IMR-90 (cell line): Measurements from ENCODE around the gene TMEM135. TPM values are rescaled to one million over a fixed set of nuclear protein-coding genes. Genes with fewer than 3 reads are reported as not detected.

Source experiments
- ATAC-seq: fragments of 200-7000 bp; cut with Tn5 transposase; 2 replicates; pipeline ENCODE4 v1.9.1; 2020; ENCODE audit warnings: low read depth, mild to moderate bottlenecking, moderate library complexity
- BruUV-seq: library from RNA; stranded (reverse); fragments of 400-500 nt; replicated peaks from 2 replicates; lab custom pipeline; 2021; lab: Mats Ljungman, UMichigan
- CTCF ChIA-PET: fragments of 300-600 bp; formaldehyde crosslinking; extraction: SDS; loops from one replicate; lab custom pipeline; 2021; ENCODE audit warnings: antibody characterized with exemption; lab: Yijun Ruan, JAX
- POLR2A ChIA-PET: fragments of 300-600 bp; sonication (Branson Sonifier 250); formaldehyde crosslinking; loops from one replicate; lab custom pipeline; 2022; ENCODE audit warnings: antibody characterized with exemption; ENCODE audit not compliant: unreplicated experiment; lab: Charles Lee
- DNase-seq: peaks from one replicate; pipeline ENCODE4 v3.0.0; 2013
- H2AFZ ChIP-seq: replicated peaks from 2 replicates; pipeline ENCODE3; 2013; ENCODE audit warnings: low read length, mild to moderate bottlenecking; ENCODE audit not compliant: poor library complexity
- H2AK5ac ChIP-seq: 2 replicates; pipeline ENCODE4 v1.6.1; 2013; ENCODE audit warnings: low read depth, low read length, inconsistent platforms
- H2AK9ac ChIP-seq: replicated peaks from 2 replicates; pipeline ENCODE3; 2013; ENCODE audit warnings: mild to moderate bottlenecking, low read depth, low read length, moderate library complexity; ENCODE audit not compliant: poor library complexity
- H2BK120ac ChIP-seq: 2 replicates; pipeline ENCODE4 v1.6.1; 2013; ENCODE audit warnings: low read depth, low read length, inconsistent platforms
- H2BK15ac ChIP-seq: 3 replicates; pipeline ENCODE4 v1.6.1; 2013; ENCODE audit warnings: low read depth, low read length, inconsistent platforms
- H2BK20ac ChIP-seq: 2 replicates; pipeline ENCODE4 v1.6.1; 2013; ENCODE audit warnings: low read depth, mild to moderate bottlenecking, inconsistent platforms, low read length, moderate library complexity
- H2BK5ac ChIP-seq: 2 replicates; pipeline ENCODE4 v1.6.1; 2013; ENCODE audit warnings: mild to moderate bottlenecking, low read depth, low read length, inconsistent platforms; ENCODE audit not compliant: poor library complexity, severe bottlenecking
- H3K14ac ChIP-seq: replicated peaks from 2 replicates; pipeline ENCODE4 v1.6.1; 2013; ENCODE audit warnings: low read depth, low read length, inconsistent platforms
- H3K18ac ChIP-seq: 2 replicates; pipeline ENCODE4 v1.6.1; 2013; ENCODE audit warnings: low read depth, low read length, control low read depth
- H3K23ac ChIP-seq: 2 replicates; pipeline ENCODE4 v1.6.1; 2013; ENCODE audit warnings: low read depth, low read length, inconsistent platforms
- H3K27ac ChIP-seq: 2 replicates; pipeline ENCODE4 v1.5.1; 2013; ENCODE audit warnings: mild to moderate bottlenecking, control low read depth, low read length; ENCODE audit not compliant: insufficient read depth
- H3K27me3 ChIP-seq: 2 replicates; pipeline ENCODE4 v1.6.1; 2013; ENCODE audit warnings: low read length; ENCODE audit not compliant: control insufficient read depth, insufficient read depth
- H3K36me3 ChIP-seq: 2 replicates; pipeline ENCODE4 v1.6.1; 2013; ENCODE audit warnings: low read length, mixed read lengths; ENCODE audit not compliant: control insufficient read depth, insufficient read depth
- H3K4ac ChIP-seq: 2 replicates; pipeline ENCODE4 v1.6.1; 2013; ENCODE audit warnings: low read depth, low read length, inconsistent platforms
- H3K4me1 ChIP-seq: 2 replicates; pipeline ENCODE4 v1.6.1; 2013; ENCODE audit warnings: low read length, mixed read lengths; ENCODE audit not compliant: control insufficient read depth, insufficient read depth
- H3K4me2 ChIP-seq: 2 replicates; pipeline ENCODE4 v1.6.1; 2013; ENCODE audit warnings: low read depth, mild to moderate bottlenecking, control low read depth, low read length, moderate library complexity
- H3K4me3 ChIP-seq: 2 replicates; pipeline ENCODE4 v1.5.1; 2013; ENCODE audit warnings: low read depth, mild to moderate bottlenecking, control low read depth, low read length, moderate library complexity; ENCODE audit not compliant: insufficient read depth
- H3K56ac ChIP-seq: 2 replicates; pipeline ENCODE4 v1.6.1; 2013; ENCODE audit warnings: low read length, inconsistent platforms; ENCODE audit not compliant: insufficient read depth; ENCODE audit errors: extremely low read depth
- H3K79me1 ChIP-seq, 2 experiments: 2 replicates each; pipeline ENCODE4 v1.6.1; 2013; ENCODE audit warnings: low read length in 2 of 2, inconsistent platforms in 1 of 2, low read depth in 1 of 2
- H3K9ac ChIP-seq: 2 replicates; pipeline ENCODE4 v1.6.1; 2013; ENCODE audit warnings: low read depth, low read length, control low read depth
- H3K9me1 ChIP-seq: 2 replicates; pipeline ENCODE4 v1.6.1; 2013; ENCODE audit warnings: low read length, inconsistent platforms; ENCODE audit not compliant: insufficient read depth
- H3K9me3 ChIP-seq: 2 replicates; pipeline ENCODE4 v1.6.1; 2013; ENCODE audit warnings: low read length; ENCODE audit not compliant: control insufficient read depth, insufficient read depth
- H4K20me1 ChIP-seq: 2 replicates; pipeline ENCODE4 v1.6.1; 2013; ENCODE audit warnings: low read length, inconsistent platforms; ENCODE audit not compliant: insufficient read depth
- H4K5ac ChIP-seq: 2 replicates; pipeline ENCODE4 v1.6.1; 2013; ENCODE audit warnings: mild to moderate bottlenecking, low read depth, low read length, control low read depth
- H4K8ac ChIP-seq, 2 experiments: 2 replicates each; pipeline ENCODE4 v1.6.1; 2013; ENCODE audit warnings: low read depth in 2 of 2, low read length in 2 of 2, control low read depth in 1 of 2, inconsistent platforms in 1 of 2
- H4K91ac ChIP-seq: 2 replicates; pipeline ENCODE4 v1.6.1; 2013; ENCODE audit warnings: low read depth, low read length, inconsistent platforms; ENCODE audit not compliant: insufficient read depth
- FOS ChIP-seq: fragments of 150-350 bp; IDR thresholded peaks from 2 replicates; pipeline ENCODE4 v1.6.1; 2016; ENCODE audit warnings: low read depth, low read length
- MAZ ChIP-seq: IDR thresholded peaks from 2 replicates; pipeline ENCODE4 v1.6.1; 2012; ENCODE audit warnings: low read depth, mild to moderate bottlenecking, low read length, improper control_type of control experiment, moderate library complexity, borderline replicate concordance
- POLR2A ChIP-seq: IDR thresholded peaks from 2 replicates; pipeline ENCODE4 v1.6.1; 2012; ENCODE audit warnings: mild to moderate bottlenecking, low read depth, low read length
- WGBS, 2 experiments: methylation state at CpG; one replicate each; pipeline versions ENCODE4 v1.1.5 to v1.1.7; 2013; ENCODE audit warnings: missing lambda C conversion rate in 2 of 2; ENCODE audit not compliant: insufficient read length in 1 of 2; ENCODE audit errors: extremely low coverage in 2 of 2; 5-methylcytosine and 5-hydroxymethylcytosine counted together
- dilution Hi-C: fragments of 300-500 bp; cut with HindIII; formaldehyde crosslinking; loops from one replicate; pipeline ENCODE4 v1.14.3; 2018; ENCODE audit warnings: low sequenced_read_pairs; ENCODE audit not compliant: unreplicated experiment
- in situ Hi-C: fragments of 300-500 bp; cut with MboI; formaldehyde crosslinking; loops from 3 replicates; pipeline ENCODE4 v1.14.3; 2019; ENCODE audit warnings: low sequenced_read_pairs, inconsistent platforms, mixed read lengths
- intact Hi-C: fragments of 100-400 bp; cut with micrococcal nuclease; formaldehyde crosslinking; loops from 2 replicates; pipeline ENCODE4 v1.10.0; 2022
- polyA plus RNA-seq, 3 experiments: library from polyadenylated mRNA; depleted of rRNA; stranded (reverse); fragments of >200 nt; gene quantifications; 2 replicates each; pipeline ENCODE4 v1.2.3, GENCODE V29; 2012; ENCODE audit warnings: low replicate concordance in 1 of 3
- total RNA-seq: library from RNA; depleted of rRNA; stranded (reverse); fragments of >200 nt; gene quantifications from 2 replicates; pipeline ENCODE4 v1.2.3, GENCODE V29; 2012

The TMEM135 gene
- total and polyA plus RNA-seq, 2 of the 4 experiments (the other 2 are of a cell fraction) = 3.9 to 5.9 TPM

DNA sequence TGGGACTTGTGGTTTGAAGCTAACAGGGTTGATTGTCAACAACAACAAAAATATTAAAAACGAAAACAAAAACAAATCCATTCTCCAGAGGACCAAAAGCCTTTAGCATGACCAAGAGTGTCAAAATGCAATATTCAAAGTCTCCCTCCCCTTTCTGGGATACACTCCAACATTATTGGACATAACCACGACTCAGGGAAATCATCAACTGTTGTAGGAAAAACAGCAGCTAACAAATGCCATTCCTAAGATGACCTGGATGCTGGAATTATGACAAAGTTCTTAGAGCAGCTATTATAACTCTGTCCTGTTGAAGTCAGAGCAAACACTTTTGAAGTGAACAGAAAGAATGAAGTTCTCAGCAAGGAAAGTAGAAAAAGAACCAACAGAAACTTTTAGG, 143.0 kb downstream of the TMEM135 start:
- ATAC-seq (peak; percentile 72), DNase-seq (peak; percentile 65)
- H3K18ac ChIP-seq = no peak overlapping the region
- no peak overlapping the region for H2BK5ac ChIP-seq
- dilution Hi-C loops = no loop called here
- no peak overlapping the region for H3K4me3 ChIP-seq
- H4K8ac ChIP-seq = no peak overlapping the region
- peaks cover 0 to 3% of the 10 kb centered on the region in 2 experiments; a peak in 1 of 4 replicates for H3K79me1 ChIP-seq
- H3K4ac ChIP-seq = no peak overlapping the region
- intact Hi-C loops = no loop called here
- 0 out of 2 replicates have a peak, but pooled peaks cover 2% of the 10 kb centered on the region for H3K9me3 ChIP-seq
- H4K5ac ChIP-seq = no peak overlapping the region
- no peak overlapping the region for H2AK9ac ChIP-seq
- H2AFZ ChIP-seq = no peak overlapping the region
- no TSS peak for BruUV-seq
- H3K4me1 ChIP-seq = peaks cover 2% of the 10 kb centered on the region; the same call in 1 of the 2 replicates
- in situ Hi-C loops = no loop called here
- H3K36me3 ChIP-seq = no peaks in the 10 kb centered on the region
- H3K9ac ChIP-seq = no peak overlapping the region
- TF ChIP-seq FOS = no peak
- TF ChIP-seq POLR2A = no peak
- TF ChIP-seq MAZ = no peak
- no peak overlapping the region for H2AK5ac ChIP-seq
- H3K14ac ChIP-seq = no peak overlapping the region
- no peak overlapping the region for H4K91ac ChIP-seq
- no CpG with 5 or more reads among the region's 2 CpGs for WGBS, 2 experiments
- no peaks in the 10 kb centered on the region for H4K20me1 ChIP-seq
- CTCF ChIA-PET = no interaction called here
- no peak overlapping the region for H2BK20ac ChIP-seq
- H3K9me1 ChIP-seq = no peaks in the 10 kb centered on the region
- no peak overlapping the region for H3K56ac ChIP-seq
- no peak overlapping the region for H3K4me2 ChIP-seq
- no peak overlapping the region for H2BK120ac ChIP-seq
- H2BK15ac ChIP-seq = no peak overlapping the region
- no peak overlapping the region for H3K27ac ChIP-seq
- POLR2A ChIA-PET = no interaction called here
- no peak overlapping the region for H3K23ac ChIP-seq
- no peaks in the 10 kb centered on the region for H3K27me3 ChIP-seq
